ENCODE measurements around the gene ATP8A2.

Gene ATP8A2

GRCh38 chr13:26021956-26022355 lies 650.2 kb downstream of the ATP8A2 start:
- DNase-seq: no peak

- DNase-seq: no peak
Observed at GRCh38 chr13:26022538-26023292, 650.9 kb downstream of the ATP8A2 start.

GRCh38 chr13:26024558-26024957 lies 652.8 kb downstream of the ATP8A2 start:
- no peak for DNase-seq

DNA sequence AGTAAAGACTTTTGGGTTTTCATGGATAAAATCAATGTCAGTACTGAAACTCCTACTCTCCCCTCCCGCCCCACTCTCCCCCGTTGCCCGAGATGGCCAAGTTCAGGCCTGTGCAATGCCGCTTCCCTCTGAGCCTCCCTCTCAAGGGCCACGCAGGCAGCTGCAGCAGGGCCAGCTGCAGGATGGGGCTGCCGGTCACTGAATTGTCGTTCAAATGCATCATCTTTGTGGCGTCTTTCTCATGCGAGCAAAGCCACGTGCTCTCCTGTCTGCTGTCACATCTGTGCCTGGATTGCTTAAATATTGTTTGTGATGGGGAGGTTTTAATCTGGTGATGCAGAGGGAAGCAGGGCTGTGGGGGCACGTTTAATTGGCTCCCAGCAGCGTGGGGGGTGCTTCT lies 653.4 kb downstream of the ATP8A2 start:
- no peak for DNase-seq

DNA sequence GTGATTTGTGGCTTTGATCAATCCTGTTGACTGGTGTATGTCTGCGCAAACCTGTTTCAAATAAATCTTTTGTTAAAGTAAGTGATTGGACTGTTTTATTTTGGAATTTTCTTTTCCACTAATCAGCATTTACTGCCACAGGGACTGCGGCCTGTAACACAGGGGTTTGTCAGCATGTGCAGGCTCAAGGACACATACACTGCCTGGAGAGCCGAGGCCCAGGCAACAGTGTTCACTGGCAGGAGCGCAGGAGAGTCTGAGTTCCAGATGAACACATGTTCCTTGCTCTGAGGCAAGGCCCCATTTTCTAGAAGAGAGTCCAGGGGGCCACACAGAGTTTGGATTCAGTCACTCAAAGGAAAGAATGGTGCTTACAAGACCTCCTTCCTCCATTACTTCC lies 654.0 kb downstream of the ATP8A2 start:
- no peak for DNase-seq

DNA sequence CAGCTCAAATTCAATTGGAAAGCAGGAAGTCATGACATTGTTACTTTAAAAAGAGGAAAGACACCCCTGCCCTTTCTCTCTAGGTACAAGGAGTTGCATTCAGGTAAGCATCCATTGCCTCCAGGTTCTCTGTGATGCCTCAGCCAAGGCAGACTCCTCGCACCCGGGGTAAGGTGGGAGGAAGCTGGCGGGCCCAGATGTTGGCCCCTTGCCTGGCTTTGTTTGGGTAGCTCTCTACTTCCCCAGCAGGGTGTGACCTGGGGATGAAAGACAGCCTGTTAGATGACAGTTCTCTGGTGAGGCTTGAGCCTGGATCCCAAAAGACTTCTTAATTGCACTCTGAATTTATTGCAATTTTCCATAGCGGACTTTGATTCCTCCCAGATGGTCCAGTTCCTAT lies 654.4 kb downstream of the ATP8A2 start:
- no peak for DNase-seq

- no peak for DNase-seq
Observed at GRCh38 chr13:26029581-26030136, 657.9 kb downstream of the ATP8A2 start.

- DNase-seq: no peak
Observed at GRCh38 chr13:26030331-26030730, 658.6 kb downstream of the ATP8A2 start.

- no peak for DNase-seq
Observed at GRCh38 chr13:26034018-26034417, 662.2 kb downstream of the ATP8A2 start.

DNA sequence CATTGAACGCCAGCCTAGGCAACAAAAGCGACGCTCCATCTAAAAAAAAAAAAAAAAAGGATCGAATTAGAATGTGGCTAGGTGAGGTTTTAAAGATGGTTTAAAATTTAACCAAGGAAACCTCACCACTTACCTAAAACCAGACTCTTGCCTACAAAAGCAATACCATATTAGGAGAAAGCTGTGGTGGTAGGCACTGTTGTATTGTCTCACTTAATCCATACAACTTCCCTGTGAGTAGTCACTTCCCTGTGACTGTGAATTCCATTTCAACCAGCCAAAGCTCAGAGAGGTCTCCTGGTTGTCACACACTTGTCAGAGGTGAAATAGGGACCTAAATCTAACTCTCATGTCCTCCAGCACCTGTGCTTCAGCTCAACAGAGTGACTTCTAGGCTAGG lies 664.6 kb downstream of the ATP8A2 start:
- DNase-seq: no peak

DNA sequence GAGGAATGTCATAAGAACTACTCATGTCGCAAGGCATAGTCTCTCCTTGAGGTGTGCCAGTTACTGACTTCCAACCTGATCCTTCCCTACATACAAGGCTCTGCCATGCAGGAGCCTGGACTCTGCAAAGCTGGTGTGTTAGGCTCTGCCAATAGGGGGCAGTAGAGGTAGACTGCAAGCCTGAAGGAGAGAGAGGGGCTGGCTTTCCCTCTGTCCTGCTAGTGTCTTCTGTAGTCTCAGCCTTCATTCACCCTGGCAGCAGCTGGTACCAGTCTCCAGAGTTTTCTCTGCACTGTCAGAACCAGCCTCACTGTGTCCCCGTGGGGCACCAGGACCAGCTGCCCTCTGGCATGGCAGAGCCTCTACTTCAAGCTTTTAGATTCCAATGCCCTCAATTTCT lies 665.5 kb downstream of the ATP8A2 start:
- DNase-seq: peak in 1 of 2 donors; percentile 31

GRCh38 chr13:26038931-26039475 lies 667.2 kb downstream of the ATP8A2 start:
- DNase-seq: no peak

- no peak for DNase-seq
Observed at GRCh38 chr13:26041444-26041843, 669.7 kb downstream of the ATP8A2 start.

GRCh38 chr13:26042785-26043184 lies 671.0 kb downstream of the ATP8A2 start:
- DNase-seq: no peak

DNA sequence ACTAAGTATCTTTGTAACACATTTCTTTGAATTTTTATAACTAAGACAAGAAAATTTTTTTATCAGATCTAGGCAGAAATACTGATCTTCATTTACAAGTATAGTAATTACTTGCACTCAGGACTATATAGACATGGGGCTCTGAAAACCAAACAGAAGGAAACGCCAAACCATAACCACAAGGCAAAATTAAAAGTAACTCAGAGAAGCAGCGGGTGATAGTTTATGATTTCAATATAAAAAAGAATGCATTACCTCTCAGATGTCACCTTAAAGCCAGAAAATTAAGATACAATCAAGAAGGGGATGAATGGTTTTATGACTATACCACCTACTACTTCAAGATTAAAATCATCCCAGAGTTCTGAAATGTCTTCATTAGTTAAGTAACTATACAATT lies 673.4 kb downstream of the ATP8A2 start:
- no peak for DNase-seq

DNA sequence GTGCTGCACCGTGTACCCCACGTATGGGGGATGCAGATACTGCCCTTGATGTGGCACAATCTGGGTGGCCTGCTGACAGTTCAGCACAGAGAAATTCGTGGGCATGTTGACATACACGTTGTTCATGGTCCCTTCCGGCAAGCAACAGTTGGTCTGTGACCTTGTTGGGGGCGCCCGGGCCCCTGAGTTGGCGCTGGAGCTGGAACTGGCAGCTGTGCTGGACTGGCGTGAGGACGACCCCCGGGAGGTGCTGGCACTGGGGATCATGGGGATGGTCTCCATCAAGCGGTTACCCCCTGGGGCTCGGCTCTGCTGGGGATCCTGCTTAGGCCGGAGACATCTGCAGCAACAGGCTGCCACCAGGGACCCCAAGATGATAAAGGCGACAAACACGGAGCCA lies 674.9 kb downstream of the ATP8A2 start:
- DNase-seq: no peak

DNA sequence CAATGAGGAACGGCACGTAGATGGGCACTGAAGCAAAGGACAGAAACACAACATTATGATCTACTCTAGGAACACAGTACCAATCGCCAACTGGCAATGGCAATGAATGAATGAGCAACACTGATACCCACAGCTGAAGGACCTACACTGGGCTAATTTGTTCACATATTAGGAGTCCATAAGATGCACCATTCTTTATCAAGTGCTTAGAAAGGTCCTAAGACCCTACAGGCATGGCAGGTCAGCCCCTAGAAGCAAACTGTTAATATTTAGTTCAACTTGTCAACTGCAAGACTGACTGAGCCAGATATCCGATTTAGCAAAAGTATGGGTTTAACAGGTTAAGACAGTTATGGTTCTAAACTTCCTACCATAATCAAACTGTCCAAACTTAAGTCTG lies 675.3 kb downstream of the ATP8A2 start:
- DNase-seq: no peak

GRCh38 chr13:26048741-26049140 lies 677.0 kb downstream of the ATP8A2 start:
- DNase-seq: no peak

- no peak for DNase-seq
Observed at GRCh38 chr13:26050568-26051230, 678.9 kb downstream of the ATP8A2 start.

DNA sequence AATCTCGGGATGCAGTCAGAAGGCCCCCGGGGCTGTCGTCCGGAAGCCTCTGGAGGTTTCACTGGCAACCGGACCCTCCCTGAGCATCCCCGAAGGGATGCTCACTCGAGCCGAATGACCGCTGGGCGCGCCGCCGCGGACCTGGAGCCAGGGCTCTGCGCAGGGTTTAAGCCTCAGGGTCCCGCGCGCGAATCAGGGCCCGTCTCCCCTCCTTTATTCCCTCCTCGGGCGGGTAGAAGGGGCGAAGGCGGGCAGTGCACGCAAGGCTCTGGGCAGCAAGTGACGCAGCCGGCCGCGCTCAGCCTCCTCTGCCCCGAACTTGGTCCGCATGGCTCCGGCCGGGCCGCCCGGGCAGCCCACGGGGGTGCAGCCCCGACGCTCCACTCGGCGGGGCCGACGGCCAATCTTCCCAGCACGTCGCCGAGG lies 679.5 kb downstream of the ATP8A2 start:
- DNase-seq: no peak

GRCh38 chr13:26051657-26052311 lies 680.0 kb downstream of the ATP8A2 start, which contains the start of gene SHISA2:
TSS of gene SHISA2 (minus strand) at chr13:26052016. CDS start at chr13:26050975, 1,041 bp downstream.
- peak in 1 of 2 donors; percentile 28 for DNase-seq

DNA sequence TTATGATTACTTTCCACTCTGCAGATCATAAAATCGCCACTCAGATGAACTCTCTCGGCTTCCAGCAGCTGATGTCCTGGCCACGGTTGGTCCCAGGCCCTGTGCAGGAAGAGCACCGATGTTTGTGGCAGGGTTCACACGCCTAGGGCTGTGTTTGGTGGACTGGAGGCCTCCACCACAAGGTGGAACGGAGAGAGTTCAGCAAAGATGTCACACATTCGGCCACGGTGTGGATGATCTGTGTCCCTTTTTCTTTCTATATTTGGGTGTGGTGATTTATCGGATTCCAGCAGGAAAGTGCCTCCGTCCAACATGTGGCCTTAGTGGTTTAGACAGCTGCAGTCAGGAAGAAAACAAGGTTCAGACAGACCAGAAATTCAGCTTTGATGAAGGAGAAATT lies 680.6 kb downstream of the ATP8A2 start:
- no peak for DNase-seq

GRCh38 chr13:26053418-26053980 lies 681.7 kb downstream of the ATP8A2 start:
- no peak for DNase-seq

Measured in CD4-positive, alpha-beta T cell treated with Interferon alpha-2 for 1 hour (primary cell).